Stimulated activated CD8-positive, alpha-beta memory T cell treated with anti-CD3 and anti-CD28 coated beads, Interleukin-4, amount 100 ng/mL, for 4 hours (primary cell): Measurements from ENCODE around the gene SLC44A3.

Source experiments
- DNase-seq, 2 donors: peaks; one replicate each; pipeline ENCODE4 v3.0.0-alpha.2; 2020; ENCODE audit warnings: low read depth in 2 of 2, low spot score in 1 of 2

Gene SLC44A3

GRCh38 chr1:94905207-94905606, 85.0 kb downstream of the SLC44A3 start:
- DNase-seq = no peak

- no peak for DNase-seq
Measured at GRCh38 chr1:94906382-94906781, 86.2 kb downstream of the SLC44A3 start.

DNA sequence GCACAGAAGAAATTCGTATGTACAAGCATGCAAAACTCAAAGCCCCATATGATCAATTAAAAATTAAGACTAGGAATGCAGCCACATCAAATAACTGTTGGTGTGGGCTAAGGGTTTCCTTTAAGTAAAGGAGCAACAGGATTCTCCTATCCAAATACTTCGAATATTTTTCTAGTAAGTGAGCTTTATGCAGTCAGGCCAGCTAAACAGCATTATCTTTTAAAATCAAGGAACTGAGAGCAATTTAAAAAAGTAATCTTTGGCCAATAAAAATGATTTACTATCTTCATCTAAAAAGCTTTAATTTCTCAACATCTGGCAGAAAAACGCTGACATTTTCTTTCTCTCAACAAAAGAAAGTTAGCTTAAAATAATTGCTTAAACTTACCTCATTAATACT, 87.0 kb downstream of the SLC44A3 start:
- DNase-seq = no peak

DNA sequence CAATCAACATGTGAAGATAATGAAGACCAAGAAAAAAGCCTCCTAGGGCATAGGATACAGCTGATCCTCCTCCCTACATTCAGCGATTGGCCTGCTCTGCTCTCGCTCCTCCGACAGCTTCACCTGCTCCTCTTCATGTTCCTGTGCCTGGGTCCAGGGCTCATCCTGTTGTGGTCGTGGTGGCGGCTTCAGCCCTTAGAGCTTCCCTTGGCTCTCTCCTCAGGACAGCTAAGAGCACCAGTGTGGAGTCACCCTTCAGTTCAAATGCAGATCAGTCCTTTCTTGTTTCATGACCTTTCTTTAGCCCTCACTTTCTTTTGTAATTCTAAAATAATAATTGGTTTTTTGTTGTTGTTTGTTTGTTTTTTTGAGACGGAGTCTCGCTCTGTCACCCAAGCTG, 88.0 kb downstream of the SLC44A3 start:
- no peak for DNase-seq

DNA sequence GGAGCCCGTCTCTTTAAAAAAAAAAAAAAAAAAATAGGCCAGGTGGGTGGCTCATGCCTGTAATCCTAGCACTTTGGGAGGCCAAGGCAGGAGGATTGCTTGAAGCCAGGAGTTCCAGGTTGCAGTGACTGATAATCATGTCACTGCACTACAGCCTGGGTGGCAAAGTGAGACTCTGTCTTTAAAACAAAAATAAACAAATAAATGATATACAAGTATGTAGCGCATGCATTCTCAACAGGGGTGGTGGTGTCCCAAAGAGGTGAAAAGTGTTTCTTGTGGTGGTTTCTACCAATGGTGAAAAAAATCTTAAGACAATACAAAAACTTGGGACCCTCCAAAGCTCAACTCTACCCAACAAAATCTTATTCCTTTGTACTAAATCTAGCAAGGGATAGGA, 88.8 kb downstream of the SLC44A3 start:
- no peak for DNase-seq

DNA sequence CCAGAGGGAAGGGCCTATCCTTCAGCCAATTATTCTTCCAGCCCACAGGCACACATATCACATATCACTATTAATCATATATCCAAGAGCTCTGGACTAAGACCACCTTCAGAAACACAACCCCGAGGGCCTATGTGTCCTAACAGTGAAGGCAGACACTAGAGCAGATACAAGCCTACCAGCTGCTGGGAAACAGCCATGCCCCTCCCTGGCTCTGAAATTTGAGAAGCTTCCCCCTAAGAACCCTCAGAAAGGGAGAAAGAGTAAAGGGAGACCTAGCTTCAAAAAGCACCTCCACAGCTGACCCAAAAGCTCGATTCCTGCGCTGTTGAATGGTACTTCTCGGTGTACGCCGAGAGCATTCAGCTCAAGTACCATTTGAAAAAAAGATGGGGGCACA, 89.3 kb downstream of the SLC44A3 start:
- no peak for DNase-seq

DNA sequence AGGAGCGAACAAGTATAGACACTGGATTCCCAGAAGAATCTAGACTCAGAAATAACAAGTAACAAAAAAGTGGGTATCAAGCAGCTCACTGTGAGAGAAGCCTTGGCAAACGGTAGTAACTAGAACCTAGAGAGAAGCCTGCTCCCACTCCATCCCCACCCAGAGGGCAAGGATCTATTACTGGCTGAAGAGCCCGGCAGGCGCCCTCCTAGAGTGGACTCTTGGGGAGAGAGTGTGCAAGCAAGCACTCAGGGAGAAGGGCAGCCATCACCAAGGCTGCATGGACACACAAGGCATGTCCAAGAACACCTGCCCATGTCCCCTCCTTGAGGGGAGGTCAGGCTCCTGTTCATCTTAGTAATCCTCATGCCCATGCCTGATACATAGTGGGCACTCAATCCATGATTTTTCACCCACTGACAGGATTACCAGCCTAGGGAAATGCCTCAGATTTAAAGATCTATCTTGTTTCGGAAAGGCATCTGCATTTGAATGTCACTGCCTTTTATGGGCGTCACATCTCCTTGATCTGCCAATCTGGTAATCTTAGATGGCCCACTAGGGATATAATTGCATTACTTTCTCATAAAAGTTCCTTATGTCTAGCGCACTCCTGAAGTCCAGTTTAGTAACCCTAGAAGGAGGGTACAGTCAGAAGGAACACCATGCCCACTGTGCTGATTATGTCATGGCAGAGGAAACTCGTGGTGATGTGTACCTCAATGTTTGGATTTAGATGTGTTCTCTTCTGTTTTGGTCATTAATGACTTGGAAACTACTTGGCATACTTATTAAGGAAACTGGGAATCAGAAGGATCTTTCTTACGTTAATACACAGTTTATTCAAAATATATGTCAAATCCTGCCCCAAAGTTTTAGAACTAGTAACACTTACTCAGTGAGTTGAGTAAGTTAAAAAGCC, 92.4 kb downstream of the SLC44A3 start:
- DNase-seq = no peak

DNA sequence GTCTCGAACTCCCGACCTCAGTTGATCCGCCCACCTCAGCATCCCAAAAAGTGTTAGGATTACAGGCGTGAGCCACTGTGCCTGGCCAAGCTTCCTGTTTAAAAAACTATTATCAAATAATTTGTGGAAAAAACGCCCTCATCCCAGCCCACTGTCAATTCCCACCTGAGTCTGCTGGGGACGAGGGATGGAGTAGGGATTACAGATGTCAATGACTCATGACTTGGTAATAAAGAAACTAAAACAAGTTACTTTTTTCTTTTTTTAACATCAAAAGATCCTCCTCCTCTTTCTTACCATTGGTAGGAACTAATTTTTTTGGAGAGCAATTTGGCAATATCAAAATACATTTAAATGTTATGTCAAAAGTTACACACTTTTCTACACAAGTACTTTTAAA, 97.1 kb downstream of the SLC44A3 start:
- DNase-seq = no peak

DNA sequence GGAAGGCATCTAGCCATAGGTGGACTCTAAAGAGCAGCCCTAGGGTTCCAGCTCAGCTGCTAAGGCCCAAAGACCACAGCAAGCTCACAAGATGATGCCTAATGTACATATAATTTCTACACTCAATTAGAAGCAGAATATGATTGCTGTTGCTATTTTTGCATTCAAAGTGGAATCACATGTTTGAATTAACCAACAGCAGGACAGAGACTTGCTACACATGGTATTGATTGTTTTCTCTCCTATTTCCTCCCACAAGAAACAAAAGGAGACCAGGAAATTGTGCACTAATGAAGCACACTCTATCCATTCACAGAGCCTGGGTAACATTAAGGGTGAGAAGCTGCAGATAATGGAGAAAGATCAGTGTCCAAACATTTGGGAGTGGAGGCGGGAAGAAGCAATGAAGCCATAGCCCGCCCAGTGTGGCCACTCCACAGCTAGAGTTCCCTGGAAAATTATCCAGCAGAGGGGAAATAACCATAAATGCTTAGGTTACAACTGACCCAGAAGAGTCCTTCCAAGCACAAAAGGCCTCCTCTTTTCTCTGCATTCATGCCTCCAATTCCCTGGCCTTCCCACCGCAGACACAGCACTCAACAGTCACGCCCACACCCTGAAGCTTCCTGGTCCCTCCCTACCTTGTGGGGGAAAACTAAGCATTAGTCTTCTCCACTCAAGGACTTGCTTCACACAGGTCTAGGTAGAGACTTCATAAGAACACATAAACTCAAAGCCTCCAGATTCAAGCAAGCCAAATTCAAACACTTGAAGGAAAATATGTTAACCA, 99.3 kb downstream of the SLC44A3 start:
- DNase-seq = no peak

- DNase-seq = no peak
Measured at GRCh38 chr1:94920061-94920460, 99.9 kb downstream of the SLC44A3 start.

- no peak for DNase-seq
Measured at GRCh38 chr1:94921977-94922376, 101.8 kb downstream of the SLC44A3 start.

- DNase-seq = no peak
Measured at GRCh38 chr1:94922761-94923331, 102.7 kb downstream of the SLC44A3 start.

GRCh38 chr1:94925004-94925403, 104.8 kb downstream of the SLC44A3 start:
- DNase-seq = no peak

DNA sequence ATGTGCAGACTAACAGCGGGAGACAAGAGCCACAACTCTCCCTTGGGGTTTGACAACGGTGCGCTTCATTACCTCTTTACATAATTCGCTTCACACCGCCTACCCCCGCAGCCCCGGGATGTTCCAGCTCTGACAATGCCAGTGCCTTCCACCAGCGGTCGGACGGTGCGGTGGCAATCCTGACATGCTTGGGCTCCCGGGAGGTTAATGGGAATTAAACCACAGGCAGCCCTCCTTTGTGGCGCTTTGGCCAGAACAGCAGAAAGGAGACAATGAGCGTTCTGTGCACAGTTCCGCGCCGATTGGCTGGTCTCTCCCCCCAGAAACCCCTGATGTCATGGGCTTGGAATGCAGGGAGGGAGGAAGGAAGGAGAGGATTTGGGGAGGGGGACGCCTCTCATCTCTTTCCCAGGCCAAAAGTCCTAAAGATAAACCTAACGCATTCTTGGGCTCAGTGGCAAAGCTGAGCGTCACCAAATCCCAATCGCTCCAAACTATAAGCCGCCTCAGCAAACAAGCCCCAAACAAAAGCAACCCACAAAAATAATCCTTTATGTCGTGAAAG, 105.5 kb downstream of the SLC44A3 start:
- DNase-seq = no peak

DNA sequence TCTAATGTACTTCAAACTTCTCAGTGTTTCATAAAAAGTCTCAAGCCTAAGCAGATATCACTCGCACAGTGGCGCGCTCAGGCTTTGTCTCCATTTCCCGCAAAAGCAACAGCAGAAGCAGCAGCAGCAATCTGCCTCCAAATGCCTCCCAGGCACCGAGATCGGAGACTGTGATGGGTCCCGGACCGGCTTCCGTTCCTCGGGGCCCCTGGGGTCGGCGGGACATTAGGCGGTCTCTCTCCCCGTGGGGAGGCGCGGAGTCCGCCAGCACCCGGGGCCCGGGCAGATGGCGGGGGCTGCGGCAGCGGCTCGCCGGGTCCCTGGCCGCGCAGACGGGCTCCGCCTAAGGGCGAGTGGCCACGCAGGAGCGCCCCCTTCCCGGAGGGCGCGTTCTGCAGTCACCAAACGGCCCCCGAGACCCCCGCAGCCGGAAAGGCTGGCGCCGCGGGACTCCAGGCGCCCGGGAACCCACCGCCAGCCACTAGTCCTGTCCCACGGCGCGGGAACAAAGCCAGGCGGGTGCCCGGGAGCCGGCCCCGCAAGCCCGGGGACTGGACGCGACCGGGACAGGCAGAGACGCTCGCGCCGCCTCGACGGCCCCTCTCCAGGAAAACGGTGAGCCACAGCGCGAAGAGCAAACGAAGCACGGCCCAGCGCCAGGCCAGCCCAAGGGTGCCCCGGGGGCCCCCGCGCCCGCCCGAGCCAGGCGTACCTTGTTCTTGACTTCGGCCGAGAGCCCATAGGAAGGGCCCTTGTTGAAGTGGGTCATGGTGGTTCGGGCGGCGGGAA, 106.2 kb downstream of the SLC44A3 start:
- no peak for DNase-seq

DNA sequence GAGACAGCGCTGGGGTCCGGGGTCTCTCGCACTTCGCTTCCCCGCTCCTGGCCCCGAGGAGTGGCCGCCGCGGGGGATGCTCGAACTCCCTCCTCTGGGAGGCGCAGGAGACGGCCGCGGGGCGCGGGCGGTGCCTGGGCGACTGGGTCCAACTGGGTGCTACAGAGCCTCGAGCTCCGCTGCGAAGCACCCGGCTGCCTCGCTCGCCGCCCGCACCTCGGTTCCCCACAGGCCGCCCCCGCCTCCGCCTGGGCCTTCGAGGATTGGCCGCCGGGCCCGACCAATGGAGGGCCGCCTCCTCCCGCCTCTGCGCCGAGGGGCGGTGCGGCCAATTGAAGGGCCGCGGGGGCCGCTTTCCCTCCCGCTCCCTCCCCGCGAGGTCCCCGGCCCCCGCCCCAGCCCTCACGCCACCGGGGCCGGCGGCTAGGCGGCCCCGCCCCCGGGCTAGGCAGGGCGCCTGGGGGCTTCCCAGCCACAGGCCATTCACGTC, 106.8 kb downstream of the SLC44A3 start, which contains the start of gene CNN3:
CNN3 (minus strand) TSS at position 196 of the 490 bp plus-strand sequence. CDS start 216 bp downstream, outside the sequence.
- peak; percentile 30 to 54 for DNase-seq

- DNase-seq = no peak
Measured at GRCh38 chr1:94927405-94928175, 107.4 kb downstream of the SLC44A3 start.

- no peak for DNase-seq
Measured at GRCh38 chr1:94928293-94928939, 108.3 kb downstream of the SLC44A3 start.
